Gastrocnemius medialis (tissue), 4 donors: ENCODE results near the gene CFAP46. TPM values are rescaled to one million over a fixed set of nuclear protein-coding genes. Genes with fewer than 3 reads are reported as not detected.

Experiments used
- ATAC-seq, 2 donors: fragments of 150-250 bp; one replicate each; pipeline ENCODE4 v1.9.1; 2016
- DNase-seq, 2 donors: peaks; one replicate each; pipeline ENCODE4 v3.0.0-alpha.2; 2019
- H3K27ac ChIP-seq, 4 donors: fragments of 200-600 bp; sonication (generic); 1 replicate in 1 of 4; 2 replicates in 3 of 4; pipeline ENCODE4 v1.5.1; 2016 to 2018; ENCODE audit warnings: mild to moderate bottlenecking in 2 of 4, moderate library complexity in 1 of 4
- H3K27me3 ChIP-seq, 3 donors: fragments of 200-600 bp; sonication (generic) in 2 of 3; 1 replicate in 1 of 3; 2 replicates in 2 of 3; pipeline versions ENCODE4 v1.5.1 to v1.6.0; 2016 to 2019; ENCODE audit warnings: mild to moderate bottlenecking in 1 of 3, moderate library complexity in 1 of 3
- H3K36me3 ChIP-seq, 2 donors: fragments of 200-600 bp; sonication (generic) in 1 of 2; one replicate each; pipeline ENCODE4 v1.5.1; 2017 to 2018
- H3K4me1 ChIP-seq, 2 donors: fragments of 200-600 bp; sonication (generic) in 1 of 2; one replicate each; pipeline ENCODE4 v1.5.1; 2016 to 2017; ENCODE audit warnings: mild to moderate bottlenecking in 2 of 2
- H3K4me3 ChIP-seq, 4 donors: fragments of 200-600 bp; sonication (generic) in 3 of 4; 1 replicate in 1 of 4; 2 replicates in 3 of 4; pipeline ENCODE4 v1.5.1; 2016 to 2019; ENCODE audit warnings: mild to moderate bottlenecking in 2 of 4
- H3K9me3 ChIP-seq, 3 donors: fragments of 200-600 bp; sonication (generic) in 2 of 3; 1 replicate in 1 of 3; 2 replicates in 2 of 3; pipeline ENCODE4 v1.5.1; 2016 to 2019
- POLR2A ChIP-seq, 2 donors: fragments of 450-650 bp; IDR thresholded peaks; one replicate each; pipeline ENCODE4 v1.6.1; 2017; ENCODE audit warnings: antibody characterized with exemption in 2 of 2, mild to moderate bottlenecking in 2 of 2, moderate library complexity in 2 of 2
- in situ Hi-C, 4 donors: fragments of 200-750 bp; cut with MboI; loops; one replicate each; pipeline versions ENCODE4 v1.15.0 to v1.8.0; 2017; ENCODE audit warnings: low sequenced_read_pairs in 4 of 4
- intact Hi-C: fragments of 100-400 bp; cut with DNase I; formaldehyde crosslinking; loops from one replicate; pipeline ENCODE4 v1.15.1; 2023; ENCODE audit warnings: low total_unique reads
- total RNA-seq, 4 donors: library from RNA; depleted of rRNA; stranded (reverse); fragments of >200 nt; gene quantifications; one replicate each; pipeline versions ENCODE4 v1.1.0 to v1.2.3, GENCODE V29; 2016
- TF ChIP-seq, protein P1 (sequence below), 5 experiments: fragments of 450-650 bp in 3 of 5; fragments of 200-600 bp in 2 of 5; sonication (generic) in 2 of 5; IDR thresholded peaks in 4 of 5; conservative IDR thresholded peaks in 1 of 5; 1 replicate in 4 of 5; 2 replicates in 1 of 5; pipeline ENCODE4 v1.5.1; 2016 to 2019; ENCODE audit warnings: antibody characterized with exemption in 5 of 5, mild to moderate bottlenecking in 3 of 5, moderate library complexity in 3 of 5

The CFAP46 gene
- total RNA-seq, 4 donors from 2014 or later: 4.2 to 27.9 (median 11.9) TPM

GRCh38 chr10:132910901-132911785, 31.2 kb downstream of the CFAP46 start:
- DNase-seq (peak in 1 of 2 donors; percentile 2), ATAC-seq (no peak)
- Histone ChIP-seq H3K4me3 (no peak overlapping the region), H3K4me1 (no peaks in the 10 kb centered on the region), H3K27me3 (peaks cover 30 to 33% (median 33%) of the 10 kb centered on the region in 3 donors), H3K36me3 (no peaks in the 10 kb centered on the region), H3K27ac (no peak overlapping the region), H3K9me3 (no peaks in the 10 kb centered on the region)
- TF ChIP-seq POLR2A (IDR thresholded peaks at IDR 0.05): no peak
- TF ChIP-seq, protein P1, sequence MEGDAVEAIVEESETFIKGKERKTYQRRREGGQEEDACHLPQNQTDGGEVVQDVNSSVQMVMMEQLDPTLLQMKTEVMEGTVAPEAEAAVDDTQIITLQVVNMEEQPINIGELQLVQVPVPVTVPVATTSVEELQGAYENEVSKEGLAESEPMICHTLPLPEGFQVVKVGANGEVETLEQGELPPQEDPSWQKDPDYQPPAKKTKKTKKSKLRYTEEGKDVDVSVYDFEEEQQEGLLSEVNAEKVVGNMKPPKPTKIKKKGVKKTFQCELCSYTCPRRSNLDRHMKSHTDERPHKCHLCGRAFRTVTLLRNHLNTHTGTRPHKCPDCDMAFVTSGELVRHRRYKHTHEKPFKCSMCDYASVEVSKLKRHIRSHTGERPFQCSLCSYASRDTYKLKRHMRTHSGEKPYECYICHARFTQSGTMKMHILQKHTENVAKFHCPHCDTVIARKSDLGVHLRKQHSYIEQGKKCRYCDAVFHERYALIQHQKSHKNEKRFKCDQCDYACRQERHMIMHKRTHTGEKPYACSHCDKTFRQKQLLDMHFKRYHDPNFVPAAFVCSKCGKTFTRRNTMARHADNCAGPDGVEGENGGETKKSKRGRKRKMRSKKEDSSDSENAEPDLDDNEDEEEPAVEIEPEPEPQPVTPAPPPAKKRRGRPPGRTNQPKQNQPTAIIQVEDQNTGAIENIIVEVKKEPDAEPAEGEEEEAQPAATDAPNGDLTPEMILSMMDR (IDR thresholded peaks at IDR 0.05 in 4 of 5, conservative IDR thresholded peaks at IDR 0.05 in 1 of 5): no peak
- in situ Hi-C loops: no loop called here
- intact Hi-C loops: no loop called here

- no peak overlapping the region for H3K4me3 ChIP-seq
- DNase-seq: peak in 1 of 2 donors; percentile 8
- H3K27ac ChIP-seq: no peak overlapping the region
- H3K27me3 ChIP-seq: peaks cover 30 to 32% (median 30%) of the 10 kb centered on the region in 3 donors
- ATAC-seq: no peak
- no peaks in the 10 kb centered on the region for H3K9me3 ChIP-seq
- no peak for TF ChIP-seq POLR2A (IDR thresholded peaks at IDR 0.05)
- TF ChIP-seq, protein P1 (IDR thresholded peaks at IDR 0.05 in 4 of 5, conservative IDR thresholded peaks at IDR 0.05 in 1 of 5): no peak
- no peaks in the 10 kb centered on the region for H3K36me3 ChIP-seq
- in situ Hi-C loops (no loop called here), intact Hi-C loops (no loop called here)
- no peaks in the 10 kb centered on the region for H3K4me1 ChIP-seq
Measured at GRCh38 chr10:132910186-132910880, 32.0 kb downstream of the CFAP46 start.

DNA sequence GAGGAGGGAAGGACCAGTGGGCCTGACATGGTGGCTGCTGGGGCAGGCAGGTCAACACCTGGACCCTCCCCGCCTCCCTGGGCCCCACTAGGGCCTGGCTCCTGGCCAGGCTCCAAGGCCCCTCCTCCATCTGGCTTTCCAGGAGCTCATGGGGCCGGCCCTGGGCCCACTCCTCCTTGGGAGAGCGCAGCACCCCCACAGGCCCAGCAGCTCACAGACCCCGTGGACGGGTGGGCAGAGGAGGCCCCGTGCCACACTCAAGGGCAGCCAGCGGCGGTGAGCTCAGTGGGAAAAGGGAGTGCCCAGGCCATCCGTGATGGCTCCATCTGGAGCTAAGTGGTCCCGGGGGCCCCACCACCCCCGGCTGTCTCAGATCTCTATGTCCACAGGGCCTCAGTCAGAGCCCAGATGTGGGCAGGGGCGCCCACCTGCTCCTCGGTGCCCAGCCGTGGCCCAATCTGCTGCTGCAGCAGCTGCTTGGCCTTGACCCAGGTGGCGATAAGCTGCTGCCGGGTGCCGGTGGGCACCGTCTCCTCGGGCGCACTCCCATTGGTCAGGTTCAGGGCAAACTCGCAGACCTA, 32.8 kb downstream of the CFAP46 start:
- TF ChIP-seq, protein P1 (IDR thresholded peaks at IDR 0.05 in 4 of 5, conservative IDR thresholded peaks at IDR 0.05 in 1 of 5): no peak
- no peak for TF ChIP-seq POLR2A (IDR thresholded peaks at IDR 0.05)
- Histone ChIP-seq H3K36me3 (no peaks in the 10 kb centered on the region), H3K27me3 (peaks cover 28 to 30% (median 29%) of the 10 kb centered on the region in 3 donors), H3K4me1 (no peaks in the 10 kb centered on the region), H3K4me3 (no peak overlapping the region), H3K27ac (no peak overlapping the region), H3K9me3 (no peaks in the 10 kb centered on the region)
- ATAC-seq (no peak), DNase-seq (no peak)
- intact Hi-C loops: no loop called here
- in situ Hi-C loops: no loop called here

DNA sequence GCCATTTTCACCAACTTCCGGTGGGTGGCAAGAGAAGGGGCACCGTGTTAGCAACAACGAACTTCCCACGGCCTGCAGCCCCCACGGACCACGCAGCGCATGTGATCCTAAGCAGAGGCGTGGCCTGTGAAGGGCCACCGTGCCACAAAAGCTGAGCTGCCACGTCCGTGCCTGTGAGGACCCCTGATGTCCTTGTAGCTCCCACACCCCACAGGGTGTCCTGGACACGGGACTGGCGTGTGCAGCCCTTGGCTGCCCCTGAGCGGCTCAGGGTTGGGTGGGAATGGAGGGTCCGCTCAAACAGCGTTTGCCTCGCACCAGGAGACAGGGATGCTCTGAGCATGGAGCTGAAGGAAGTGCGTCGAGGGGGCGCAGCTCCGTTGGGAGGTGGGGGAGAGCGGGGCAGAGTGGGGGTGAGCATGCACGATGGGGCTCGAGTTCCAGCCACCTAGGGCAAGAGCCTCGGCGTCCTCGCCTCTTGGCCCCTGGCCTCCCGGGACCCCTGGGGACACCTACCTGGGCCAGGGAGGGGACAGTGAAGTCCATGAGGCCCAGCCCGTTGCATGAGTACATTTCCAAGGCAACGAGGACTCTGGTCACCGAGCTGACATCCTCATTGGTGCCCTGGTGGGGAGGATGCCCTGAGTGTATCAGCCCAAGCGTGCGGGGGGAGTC, 33.6 kb downstream of the CFAP46 start:
- DNase-seq: no peak
- Histone ChIP-seq H3K9me3 (no peaks in the 10 kb centered on the region), H3K27ac (no peak overlapping the region), H3K27me3 (peaks cover 28 to 30% (median 29%) of the 10 kb centered on the region in 3 donors), H3K4me3 (no peak overlapping the region), H3K36me3 (no peaks in the 10 kb centered on the region), H3K4me1 (no peaks in the 10 kb centered on the region)
- intact Hi-C loops (no loop called here), in situ Hi-C loops (no loop called here)
- ATAC-seq: no peak
- no peak for TF ChIP-seq POLR2A (IDR thresholded peaks at IDR 0.05)
- TF ChIP-seq, protein P1 (IDR thresholded peaks at IDR 0.05 in 4 of 5, conservative IDR thresholded peaks at IDR 0.05 in 1 of 5): no peak
